ENCODE data around the gene LPAR1.

Gene LPAR1

GRCh38 chr9:111038331-111039230 is at the start of gene LPAR1:
Gene LPAR1 (minus strand): TSS chr9:111038470. CDS start chr9:110972117, 66,353 bp downstream.
- H3K4me3 Mint-ChIP-seq: no peak within 1 kb of the TSS
- H3K27ac Mint-ChIP-seq: no peak within 1 kb of the TSS
- no peak for ATAC-seq (ENCODE audit: low read depth)
- peaks cover 9% of the 10 kb centered on the region for H3K4me1 Mint-ChIP-seq
- no peaks in the 10 kb centered on the region for H3K36me3 Mint-ChIP-seq
- H3K27me3 Mint-ChIP-seq: peaks cover 21% of the 10 kb centered on the region
- no peak for DNase-seq (ENCODE audit: low spot score in 2 of 2)
- H3K9me3 Mint-ChIP-seq: no peaks in the 10 kb centered on the region

- H3K9me3 Mint-ChIP-seq: no peaks in the 10 kb centered on the region
These were observed 40.2 kb upstream of the LPAR1 start for GRCh38 chr9:111078391-111079038.

GRCh38 chr9:111076519-111076918 is 38.2 kb upstream of the LPAR1 start:
- no peak for ATAC-seq (ENCODE audit: low read depth)

More at GRCh38 chr9:111078391-111079038, 40.2 kb upstream of the LPAR1 start:
- H3K27me3 Mint-ChIP-seq: peaks cover 7% of the 10 kb centered on the region
- H3K27ac Mint-ChIP-seq: no peak overlapping the region
- no peak overlapping the region for H3K4me3 Mint-ChIP-seq
- no peaks in the 10 kb centered on the region for H3K4me1 Mint-ChIP-seq
- no peaks in the 10 kb centered on the region for H3K36me3 Mint-ChIP-seq
- DNase-seq (ENCODE audit: low spot score in 2 of 2) (no peak), ATAC-seq (ENCODE audit: low read depth) (no peak)

GRCh38 chr9:111076042-111076441 is 37.8 kb upstream of the LPAR1 start:
- DNase-seq (ENCODE audit: low spot score in 2 of 2) (no peak), ATAC-seq (ENCODE audit: low read depth) (no peak)
- Mint-ChIP-seq H3K4me3 (no peak overlapping the region), H3K27me3 (peaks cover 7% of the 10 kb centered on the region), H3K27ac (no peak overlapping the region), H3K36me3 (no peaks in the 10 kb centered on the region), H3K9me3 (no peaks in the 10 kb centered on the region), H3K4me1 (no peaks in the 10 kb centered on the region)

More at GRCh38 chr9:111076519-111076918, 38.2 kb upstream of the LPAR1 start:
- H3K4me1 Mint-ChIP-seq: no peaks in the 10 kb centered on the region
- H3K4me3 Mint-ChIP-seq: no peak overlapping the region
- H3K27ac Mint-ChIP-seq: no peak overlapping the region
- H3K27me3 Mint-ChIP-seq: peaks cover 7% of the 10 kb centered on the region
- H3K36me3 Mint-ChIP-seq: no peaks in the 10 kb centered on the region
- no peaks in the 10 kb centered on the region for H3K9me3 Mint-ChIP-seq
- DNase-seq (ENCODE audit: low spot score in 2 of 2): no peak

- Mint-ChIP-seq H3K27ac (no peak overlapping the region), H3K27me3 (peaks cover 7% of the 10 kb centered on the region), H3K4me3 (no peak overlapping the region), H3K9me3 (no peaks in the 10 kb centered on the region), H3K36me3 (no peaks in the 10 kb centered on the region), H3K4me1 (no peaks in the 10 kb centered on the region)
- DNase-seq (ENCODE audit: low spot score in 2 of 2) (no peak), ATAC-seq (ENCODE audit: low read depth) (no peak)
These were observed 36.1 kb upstream of the LPAR1 start for GRCh38 chr9:111074395-111074794.

GRCh38 chr9:111069183-111069582 is 30.9 kb upstream of the LPAR1 start:
- H3K27ac Mint-ChIP-seq: no peak overlapping the region
- peaks cover 3% of the 10 kb centered on the region for H3K9me3 Mint-ChIP-seq
- H3K36me3 Mint-ChIP-seq: no peaks in the 10 kb centered on the region
- H3K27me3 Mint-ChIP-seq: no peaks in the 10 kb centered on the region
- no peaks in the 10 kb centered on the region for H3K4me1 Mint-ChIP-seq
- ATAC-seq (ENCODE audit: low read depth) (no peak), DNase-seq (ENCODE audit: low spot score in 2 of 2) (no peak)
- H3K4me3 Mint-ChIP-seq: no peak overlapping the region

GRCh38 chr9:111068771-111069170 is 30.5 kb upstream of the LPAR1 start:
- Mint-ChIP-seq H3K9me3 (peaks cover 3% of the 10 kb centered on the region), H3K4me3 (no peak overlapping the region), H3K27me3 (no peaks in the 10 kb centered on the region), H3K36me3 (no peaks in the 10 kb centered on the region), H3K4me1 (no peaks in the 10 kb centered on the region), H3K27ac (no peak overlapping the region)
- ATAC-seq (ENCODE audit: low read depth) (no peak), DNase-seq (ENCODE audit: low spot score in 2 of 2) (no peak)

GRCh38 chr9:111068383-111068730 is 30.1 kb upstream of the LPAR1 start:
- no peak for DNase-seq (ENCODE audit: low spot score in 2 of 2)
- no peak overlapping the region for H3K27ac Mint-ChIP-seq
- H3K4me3 Mint-ChIP-seq: no peak overlapping the region
- ATAC-seq (ENCODE audit: low read depth): no peak
- H3K4me1 Mint-ChIP-seq: no peaks in the 10 kb centered on the region
- H3K36me3 Mint-ChIP-seq: no peaks in the 10 kb centered on the region
- peaks cover 5% of the 10 kb centered on the region for H3K9me3 Mint-ChIP-seq
- no peaks in the 10 kb centered on the region for H3K27me3 Mint-ChIP-seq

GRCh38 chr9:111066468-111066867 is 28.2 kb upstream of the LPAR1 start:
- H3K4me3 Mint-ChIP-seq: no peak overlapping the region
- H3K27me3 Mint-ChIP-seq: no peaks in the 10 kb centered on the region
- no peaks in the 10 kb centered on the region for H3K36me3 Mint-ChIP-seq
- H3K4me1 Mint-ChIP-seq: no peaks in the 10 kb centered on the region
- no peak for ATAC-seq (ENCODE audit: low read depth)
- peaks cover 5% of the 10 kb centered on the region for H3K9me3 Mint-ChIP-seq
- DNase-seq (ENCODE audit: low spot score in 2 of 2): no peak
- H3K27ac Mint-ChIP-seq: no peak overlapping the region

GRCh38 chr9:111065414-111065813 is 27.1 kb upstream of the LPAR1 start:
- DNase-seq (ENCODE audit: low spot score in 2 of 2): no peak
- H3K36me3 Mint-ChIP-seq: no peaks in the 10 kb centered on the region

GRCh38 chr9:111064160-111064837 is 26.0 kb upstream of the LPAR1 start:
- peaks cover 13% of the 10 kb centered on the region for H3K9me3 Mint-ChIP-seq
- H3K4me3 Mint-ChIP-seq: no peak overlapping the region
- no peaks in the 10 kb centered on the region for H3K4me1 Mint-ChIP-seq
- H3K36me3 Mint-ChIP-seq: no peaks in the 10 kb centered on the region
- ATAC-seq (ENCODE audit: low read depth) (no peak), DNase-seq (ENCODE audit: low spot score in 2 of 2) (no peak)
- H3K27ac Mint-ChIP-seq: no peak overlapping the region
- H3K27me3 Mint-ChIP-seq: peaks cover 4% of the 10 kb centered on the region

More at GRCh38 chr9:111065414-111065813, 27.1 kb upstream of the LPAR1 start:
- no peak for ATAC-seq (ENCODE audit: low read depth)
- H3K4me1 Mint-ChIP-seq: no peaks in the 10 kb centered on the region
- peaks cover 1% of the 10 kb centered on the region for H3K27me3 Mint-ChIP-seq
- no peak overlapping the region for H3K27ac Mint-ChIP-seq
- H3K9me3 Mint-ChIP-seq: peaks cover 6% of the 10 kb centered on the region
- no peak overlapping the region for H3K4me3 Mint-ChIP-seq

GRCh38 chr9:111063332-111063731 is 25.1 kb upstream of the LPAR1 start:
- Mint-ChIP-seq H3K4me3 (no peak overlapping the region), H3K36me3 (no peaks in the 10 kb centered on the region), H3K27me3 (peaks cover 4% of the 10 kb centered on the region), H3K27ac (no peak overlapping the region), H3K4me1 (no peaks in the 10 kb centered on the region), H3K9me3 (peaks cover 12% of the 10 kb centered on the region)
- DNase-seq (ENCODE audit: low spot score in 2 of 2): no peak
- no peak for ATAC-seq (ENCODE audit: low read depth)

- DNase-seq (ENCODE audit: low spot score in 2 of 2) (no peak), ATAC-seq (ENCODE audit: low read depth) (no peak)
- Mint-ChIP-seq H3K4me3 (no peak overlapping the region), H3K9me3 (peaks cover 8% of the 10 kb centered on the region), H3K27me3 (peaks cover 4% of the 10 kb centered on the region), H3K27ac (no peak overlapping the region), H3K4me1 (no peaks in the 10 kb centered on the region), H3K36me3 (no peaks in the 10 kb centered on the region)
These were observed 19.9 kb upstream of the LPAR1 start for GRCh38 chr9:111058166-111058565.

- H3K36me3 Mint-ChIP-seq: no peaks in the 10 kb centered on the region
- H3K27me3 Mint-ChIP-seq: peaks cover 4% of the 10 kb centered on the region
- H3K4me3 Mint-ChIP-seq: no peak overlapping the region
- ATAC-seq (ENCODE audit: low read depth) (no peak), DNase-seq (ENCODE audit: low spot score in 2 of 2) (no peak)
- H3K4me1 Mint-ChIP-seq: no peaks in the 10 kb centered on the region
- no peak overlapping the region for H3K27ac Mint-ChIP-seq
- H3K9me3 Mint-ChIP-seq: peaks cover 8% of the 10 kb centered on the region
These were observed 18.3 kb upstream of the LPAR1 start for GRCh38 chr9:111056538-111056937.
